Right atrium auricular region (tissue), 2 donors: ENCODE measurements around the gene CD109. TPM values are rescaled to one million over a fixed set of nuclear protein-coding genes. Genes with fewer than 3 reads are reported as not detected.

Experiments used
- DNase-seq: peaks from one replicate; pipeline ENCODE4 v3.0.0-alpha.2; 2019; ENCODE audit warnings: low spot score
- H3K27ac ChIP-seq, 2 donors: fragments of 200-600 bp; sonication (generic); 1 replicate in 1 of 2; 2 replicates in 1 of 2; pipeline ENCODE4 v1.5.1; 2016 to 2019
- H3K27me3 ChIP-seq, 2 donors: fragments of 200-600 bp; sonication (generic); one replicate each; pipeline versions ENCODE4 v1.5.1 to v1.6.0; 2017 to 2019
- H3K36me3 ChIP-seq: fragments of 200-600 bp; sonication (generic); one replicate; pipeline ENCODE4 v1.5.1; 2016
- H3K4me1 ChIP-seq, 2 donors: fragments of 200-600 bp; sonication (generic); one replicate each; pipeline versions ENCODE4 v1.5.1 to v1.6.0; 2017 to 2019
- H3K4me3 ChIP-seq, 2 donors: fragments of 200-600 bp; sonication (generic); 1 replicate in 1 of 2; 2 replicates in 1 of 2; pipeline ENCODE4 v1.5.1; 2017 to 2019; ENCODE audit warnings: mild to moderate bottlenecking in 1 of 2, moderate library complexity in 1 of 2
- H3K9me3 ChIP-seq, 2 donors: fragments of 200-600 bp; sonication (generic); one replicate each; pipeline ENCODE4 v1.5.1; 2019
- CTCF ChIP-seq, 2 donors: fragments of 200-600 bp; sonication (generic); IDR thresholded peaks; one replicate each; pipeline ENCODE4 v1.5.1; 2019; ENCODE audit warnings: antibody characterized with exemption in 2 of 2
- total RNA-seq, 2 donors: library from RNA; depleted of rRNA; stranded (reverse); fragments of >200 nt; gene quantifications; one replicate each; pipeline ENCODE4 v1.1.0, GENCODE V29; 2016

CD109 gene
- total RNA-seq, 2 donors from 2014 or later: 18.7 to 30.1 TPM

- DNase-seq: no peak
- Histone ChIP-seq H3K36me3 (no peaks in the 10 kb centered on the region), H3K4me3 (no peak overlapping the region), H3K4me1 (no peaks in the 10 kb centered on the region), H3K27me3 (no peaks in the 10 kb centered on the region), H3K27ac (no peak overlapping the region), H3K9me3 (no peaks in the 10 kb centered on the region)
- TF ChIP-seq CTCF (IDR thresholded peaks at IDR 0.05): peak; percentile 42 to 86
Measured at GRCh38 chr6:73854998-73855718, 159.2 kb downstream of the CD109 start.

DNA sequence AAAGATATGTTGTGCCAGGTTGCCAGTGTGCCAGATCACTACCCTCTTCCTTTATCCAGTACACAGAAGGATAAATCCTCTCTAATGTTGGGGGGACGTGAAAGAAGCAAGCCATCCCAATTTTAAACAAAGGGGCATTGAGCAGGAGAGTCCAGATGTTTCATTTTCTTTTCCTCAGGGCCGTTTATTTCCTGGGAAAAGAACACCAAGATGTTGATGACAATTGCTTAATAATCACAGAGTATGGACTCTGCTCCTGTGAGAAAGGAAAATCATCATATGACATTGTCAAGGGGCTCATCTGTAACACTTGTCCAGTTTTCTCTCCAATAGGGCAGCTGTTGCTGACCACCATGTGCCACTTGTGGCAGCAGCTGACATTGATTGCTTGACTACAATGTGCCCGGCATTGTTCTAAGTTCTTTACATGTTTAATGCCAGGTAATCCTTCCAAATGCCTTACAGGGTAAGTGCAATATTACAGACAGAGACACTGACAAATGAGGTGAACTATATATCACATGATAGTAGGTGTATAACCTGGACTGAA, 161.4 kb downstream of the CD109 start:
- Histone ChIP-seq H3K27me3 (no peaks in the 10 kb centered on the region), H3K4me3 (no peak overlapping the region), H3K27ac (no peak overlapping the region), H3K36me3 (no peaks in the 10 kb centered on the region), H3K9me3 (no peaks in the 10 kb centered on the region), H3K4me1 (no peaks in the 10 kb centered on the region)
- no peak for TF ChIP-seq CTCF (IDR thresholded peaks at IDR 0.05)
- no peak for DNase-seq

DNA sequence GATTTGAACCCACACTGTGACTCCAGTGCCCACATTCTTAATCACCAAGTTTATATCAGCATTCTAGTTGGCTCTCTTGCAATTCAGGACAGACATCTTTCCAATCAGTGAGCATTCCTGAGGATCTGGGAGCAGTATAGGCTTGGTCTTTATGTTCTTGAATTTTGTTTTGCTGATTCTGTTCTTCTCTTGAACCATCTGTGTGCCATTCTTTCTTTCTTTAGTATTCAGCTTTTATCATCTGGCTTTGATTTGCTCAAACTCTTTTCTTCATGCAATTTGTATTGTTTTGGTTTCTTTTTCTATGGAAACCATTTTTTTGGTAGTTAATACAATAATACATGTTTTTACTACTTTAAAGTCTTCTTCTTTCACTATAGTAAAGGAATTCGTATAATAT, 162.4 kb downstream of the CD109 start:
- Histone ChIP-seq H3K4me1 (no peaks in the 10 kb centered on the region), H3K4me3 (no peak overlapping the region), H3K27ac (no peak overlapping the region), H3K36me3 (no peaks in the 10 kb centered on the region), H3K27me3 (no peaks in the 10 kb centered on the region), H3K9me3 (no peaks in the 10 kb centered on the region)
- DNase-seq: no peak
- TF ChIP-seq CTCF (IDR thresholded peaks at IDR 0.05): no peak

DNA sequence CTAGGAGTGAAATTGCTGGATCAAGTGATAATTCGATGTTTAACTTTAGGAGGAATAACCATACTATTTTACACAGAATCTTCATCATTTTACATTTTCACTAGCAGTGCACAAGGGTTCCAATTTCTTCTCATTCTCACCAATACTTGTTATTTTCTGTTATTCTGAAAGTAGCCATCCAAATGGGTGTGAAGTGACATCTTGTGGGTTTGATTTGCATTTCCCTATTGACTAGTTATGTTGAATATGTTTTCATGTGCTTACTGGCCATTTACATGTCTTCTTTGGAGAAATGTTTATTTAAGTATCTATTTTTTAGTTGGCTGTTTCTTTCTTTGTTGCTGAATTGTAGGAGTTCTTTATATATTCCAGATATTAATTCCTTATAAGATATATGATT, 164.3 kb downstream of the CD109 start:
- TF ChIP-seq CTCF (IDR thresholded peaks at IDR 0.05): no peak
- Histone ChIP-seq H3K27me3 (no peaks in the 10 kb centered on the region), H3K4me3 (no peak overlapping the region)

DNA sequence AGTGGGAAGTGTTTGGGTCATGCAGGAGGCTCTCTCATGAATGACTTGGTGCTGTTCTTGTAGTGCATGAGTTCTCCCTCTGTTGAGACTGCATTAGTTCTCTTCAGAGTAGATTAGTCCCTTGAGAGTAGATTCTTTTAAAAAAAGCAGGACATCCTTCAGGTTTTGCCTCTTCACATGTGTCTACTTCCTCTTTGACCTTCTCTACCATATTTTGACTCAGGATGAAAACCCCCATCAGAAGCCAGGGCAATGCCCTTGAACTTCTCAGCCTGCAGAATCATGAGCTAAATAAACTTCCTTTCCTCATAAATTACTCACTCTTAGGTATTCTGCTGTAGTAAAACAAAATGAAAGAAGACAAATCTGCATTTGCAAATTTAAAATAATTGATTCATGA, 170.3 kb downstream of the CD109 start:
- TF ChIP-seq CTCF (IDR thresholded peaks at IDR 0.05): no peak
- Histone ChIP-seq H3K4me3 (no peak overlapping the region), H3K27ac (no peak overlapping the region), H3K27me3 (no peaks in the 10 kb centered on the region), H3K9me3 (no peaks in the 10 kb centered on the region), H3K4me1 (no peaks in the 10 kb centered on the region), H3K36me3 (no peaks in the 10 kb centered on the region)
- no peak for DNase-seq

More for the DNA sequence above, 164.3 kb downstream of the CD109 start:
- Histone ChIP-seq H3K27ac (no peak overlapping the region), H3K36me3 (no peaks in the 10 kb centered on the region), H3K4me1 (no peaks in the 10 kb centered on the region), H3K9me3 (no peaks in the 10 kb centered on the region)
- no peak for DNase-seq

- no peaks in the 10 kb centered on the region for H3K36me3 ChIP-seq
- H3K27me3 ChIP-seq: no peaks in the 10 kb centered on the region
- TF ChIP-seq CTCF (IDR thresholded peaks at IDR 0.05): no peak
- H3K4me1 ChIP-seq: no peaks in the 10 kb centered on the region
- H3K4me3 ChIP-seq: no peak overlapping the region
- H3K27ac ChIP-seq: no peak overlapping the region
- no peaks in the 10 kb centered on the region for H3K9me3 ChIP-seq
- DNase-seq: no peak
Measured at GRCh38 chr6:73867411-73867810, 171.4 kb downstream of the CD109 start.
